ENCODE results near the gene PTPRE.

PTPRE gene

GRCh38 chr10:127996586-127996985 lies 89.7 kb downstream of the PTPRE start:
- TF ChIP-seq POLR2A (IDR thresholded peaks at IDR 0.05; ENCODE audit: extremely low read depth, insufficient read length) (no peak), CTCF (IDR thresholded peaks at IDR 0.05; ENCODE audit: low read depth, low read length) (no peak), MYC (IDR thresholded peaks at IDR 0.05; ENCODE audit: low read depth, low read length) (no peak), MAX (IDR thresholded peaks at IDR 0.05; ENCODE audit: low read depth, low read length) (no peak)
- no peak overlapping the region for H3K4me3 ChIP-seq (ENCODE audit: low read depth, low read length)
- no peak for DNase-seq (ENCODE audit: low read depth)

GRCh38 chr10:127997271-127997670 lies 90.4 kb downstream of the PTPRE start:
- no peak overlapping the region for H3K4me3 ChIP-seq (ENCODE audit: low read depth, low read length)
- DNase-seq (ENCODE audit: low read depth), result no peak
- TF ChIP-seq POLR2A (IDR thresholded peaks at IDR 0.05; ENCODE audit: extremely low read depth, insufficient read length), result no peak
- TF ChIP-seq MYC (IDR thresholded peaks at IDR 0.05; ENCODE audit: low read depth, low read length), result no peak

GRCh38 chr10:127997937-127998336 lies 91.0 kb downstream of the PTPRE start:
- DNase-seq (ENCODE audit: low read depth), result no peak
- H3K4me3 ChIP-seq (ENCODE audit: low read depth, low read length), result no peak overlapping the region
- TF ChIP-seq POLR2A (IDR thresholded peaks at IDR 0.05; ENCODE audit: extremely low read depth, insufficient read length) (no peak), CTCF (IDR thresholded peaks at IDR 0.05; ENCODE audit: low read depth, low read length) (no peak), MYC (IDR thresholded peaks at IDR 0.05; ENCODE audit: low read depth, low read length) (no peak), MAX (IDR thresholded peaks at IDR 0.05; ENCODE audit: low read depth, low read length) (no peak)

DNA sequence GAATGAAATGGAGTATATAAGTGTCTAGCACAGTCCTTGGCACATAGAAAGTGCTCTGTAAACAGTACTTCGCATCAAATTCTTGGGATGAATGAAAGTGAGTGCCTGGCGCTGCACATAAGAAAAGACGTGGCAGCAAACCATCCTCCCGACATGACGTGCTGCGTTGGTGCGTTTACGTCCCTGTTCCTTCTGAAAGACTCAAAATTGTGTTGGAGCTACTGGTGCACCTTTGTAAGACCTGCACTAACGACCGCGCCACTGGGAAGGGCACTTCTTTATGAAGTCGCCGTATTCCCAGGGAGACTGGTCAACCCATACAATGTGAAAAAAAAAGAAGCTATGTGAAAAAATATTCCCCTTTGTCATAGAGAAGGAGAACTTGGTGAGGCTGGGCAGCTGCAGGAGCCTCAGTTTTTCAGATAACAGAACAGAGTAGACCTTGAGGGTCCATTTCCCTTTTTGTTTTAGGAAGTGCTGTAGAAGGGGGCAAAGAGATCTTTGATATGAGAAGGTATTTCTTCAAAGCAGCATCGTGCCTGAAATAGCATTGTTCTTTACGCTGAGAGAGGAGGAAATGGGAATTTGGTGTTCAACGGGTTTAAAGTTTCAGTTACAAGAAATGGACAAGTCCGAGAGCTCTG lies 91.7 kb downstream of the PTPRE start:
- no peak for TF ChIP-seq CTCF (IDR thresholded peaks at IDR 0.05; ENCODE audit: low read depth, low read length)
- no peak for TF ChIP-seq MAX (IDR thresholded peaks at IDR 0.05; ENCODE audit: low read depth, low read length)
- no peak for TF ChIP-seq POLR2A (IDR thresholded peaks at IDR 0.05; ENCODE audit: extremely low read depth, insufficient read length)
- TF ChIP-seq MYC (IDR thresholded peaks at IDR 0.05; ENCODE audit: low read depth, low read length), result no peak
- no peak for DNase-seq (ENCODE audit: low read depth)
- H3K4me3 ChIP-seq (ENCODE audit: low read depth, low read length), result no peak overlapping the region

- DNase-seq (ENCODE audit: low read depth), result no peak
- no peak overlapping the region for H3K4me3 ChIP-seq (ENCODE audit: low read depth, low read length)
- TF ChIP-seq MAX (IDR thresholded peaks at IDR 0.05; ENCODE audit: low read depth, low read length) (no peak), CTCF (IDR thresholded peaks at IDR 0.05; ENCODE audit: low read depth, low read length) (no peak), POLR2A (IDR thresholded peaks at IDR 0.05; ENCODE audit: extremely low read depth, insufficient read length) (no peak), MYC (IDR thresholded peaks at IDR 0.05; ENCODE audit: low read depth, low read length) (no peak)
Observed at GRCh38 chr10:127999297-128000129, 92.6 kb downstream of the PTPRE start.
